ENCODE measurements around the gene TIMM22.

DNA sequence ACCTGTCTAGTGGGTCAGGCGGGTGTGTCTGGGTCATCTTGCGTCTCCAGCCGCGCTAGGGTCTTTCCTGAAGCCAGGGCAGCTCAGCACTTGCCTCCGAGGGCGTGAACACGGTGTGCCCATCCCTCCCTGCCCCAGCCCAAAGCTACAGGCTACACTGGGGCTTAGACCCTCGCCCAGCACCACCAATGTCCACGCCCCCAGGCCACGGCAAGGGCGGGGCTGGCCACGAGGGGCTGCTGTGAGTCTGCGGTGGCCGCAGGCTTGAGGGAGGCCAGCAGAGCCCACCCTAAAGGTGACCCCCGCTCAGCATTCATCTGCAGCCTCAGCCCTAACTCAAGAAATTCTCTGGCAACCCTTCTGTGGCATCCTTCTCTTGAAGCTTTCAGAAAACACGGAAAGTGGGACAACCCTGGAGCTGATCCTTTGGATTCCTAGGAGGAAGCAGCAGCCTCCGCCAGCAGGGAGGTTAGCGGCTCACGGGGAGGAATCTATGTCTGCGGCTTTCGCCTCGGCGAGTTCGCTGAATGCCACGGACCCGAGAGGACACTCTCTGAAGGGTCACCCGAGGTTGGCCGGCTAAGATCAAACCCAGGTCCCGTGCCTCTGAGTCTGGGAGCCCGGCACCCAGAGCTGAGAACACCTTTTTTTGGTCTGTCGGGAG lies 41.7 kb downstream of the TIMM22 start:
- no peak for TF ChIP-seq POLR2AphosphoS5 (IDR thresholded peaks at IDR 0.05)
- TF ChIP-seq, protein P1, sequence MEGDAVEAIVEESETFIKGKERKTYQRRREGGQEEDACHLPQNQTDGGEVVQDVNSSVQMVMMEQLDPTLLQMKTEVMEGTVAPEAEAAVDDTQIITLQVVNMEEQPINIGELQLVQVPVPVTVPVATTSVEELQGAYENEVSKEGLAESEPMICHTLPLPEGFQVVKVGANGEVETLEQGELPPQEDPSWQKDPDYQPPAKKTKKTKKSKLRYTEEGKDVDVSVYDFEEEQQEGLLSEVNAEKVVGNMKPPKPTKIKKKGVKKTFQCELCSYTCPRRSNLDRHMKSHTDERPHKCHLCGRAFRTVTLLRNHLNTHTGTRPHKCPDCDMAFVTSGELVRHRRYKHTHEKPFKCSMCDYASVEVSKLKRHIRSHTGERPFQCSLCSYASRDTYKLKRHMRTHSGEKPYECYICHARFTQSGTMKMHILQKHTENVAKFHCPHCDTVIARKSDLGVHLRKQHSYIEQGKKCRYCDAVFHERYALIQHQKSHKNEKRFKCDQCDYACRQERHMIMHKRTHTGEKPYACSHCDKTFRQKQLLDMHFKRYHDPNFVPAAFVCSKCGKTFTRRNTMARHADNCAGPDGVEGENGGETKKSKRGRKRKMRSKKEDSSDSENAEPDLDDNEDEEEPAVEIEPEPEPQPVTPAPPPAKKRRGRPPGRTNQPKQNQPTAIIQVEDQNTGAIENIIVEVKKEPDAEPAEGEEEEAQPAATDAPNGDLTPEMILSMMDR (IDR thresholded peaks at IDR 0.05 in 8 of 11, conservative IDR thresholded peaks at IDR 0.05 in 3 of 11): no peak
